Right kidney (tissue), 1 donor: Measurements from ENCODE around the gene CAMTA1.

Experiments
- DNase-seq: peaks from one replicate; pipeline ENCODE4 v3.0.0-alpha.2; 2016

CAMTA1 gene

DNA sequence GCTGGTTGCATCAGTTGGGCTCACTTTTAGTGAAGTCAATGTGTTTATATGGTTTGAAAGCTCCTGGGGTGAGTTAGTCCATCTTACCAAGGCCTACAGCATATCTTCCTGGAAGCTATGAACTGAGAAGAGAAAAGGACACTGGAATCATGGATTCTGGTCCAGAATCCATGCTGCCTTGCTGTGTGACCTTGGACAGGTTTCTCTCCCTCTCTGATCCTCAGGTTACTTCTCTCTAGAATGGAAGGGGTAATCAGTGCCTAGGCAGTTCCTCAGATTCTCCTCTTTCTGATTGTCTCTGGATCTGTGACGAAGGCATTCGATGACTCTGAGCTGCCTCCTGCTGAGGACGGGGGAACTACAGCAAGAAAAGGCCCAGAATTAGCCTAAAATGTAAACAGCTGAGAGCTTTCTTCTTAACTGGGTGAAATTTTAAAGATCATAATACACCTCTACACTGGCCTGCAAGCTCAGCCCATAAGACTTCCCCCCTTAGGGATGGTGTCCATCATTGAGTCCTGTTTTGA, 560.9 kb downstream of the CAMTA1 start:
- DNase-seq, result no peak

DNA sequence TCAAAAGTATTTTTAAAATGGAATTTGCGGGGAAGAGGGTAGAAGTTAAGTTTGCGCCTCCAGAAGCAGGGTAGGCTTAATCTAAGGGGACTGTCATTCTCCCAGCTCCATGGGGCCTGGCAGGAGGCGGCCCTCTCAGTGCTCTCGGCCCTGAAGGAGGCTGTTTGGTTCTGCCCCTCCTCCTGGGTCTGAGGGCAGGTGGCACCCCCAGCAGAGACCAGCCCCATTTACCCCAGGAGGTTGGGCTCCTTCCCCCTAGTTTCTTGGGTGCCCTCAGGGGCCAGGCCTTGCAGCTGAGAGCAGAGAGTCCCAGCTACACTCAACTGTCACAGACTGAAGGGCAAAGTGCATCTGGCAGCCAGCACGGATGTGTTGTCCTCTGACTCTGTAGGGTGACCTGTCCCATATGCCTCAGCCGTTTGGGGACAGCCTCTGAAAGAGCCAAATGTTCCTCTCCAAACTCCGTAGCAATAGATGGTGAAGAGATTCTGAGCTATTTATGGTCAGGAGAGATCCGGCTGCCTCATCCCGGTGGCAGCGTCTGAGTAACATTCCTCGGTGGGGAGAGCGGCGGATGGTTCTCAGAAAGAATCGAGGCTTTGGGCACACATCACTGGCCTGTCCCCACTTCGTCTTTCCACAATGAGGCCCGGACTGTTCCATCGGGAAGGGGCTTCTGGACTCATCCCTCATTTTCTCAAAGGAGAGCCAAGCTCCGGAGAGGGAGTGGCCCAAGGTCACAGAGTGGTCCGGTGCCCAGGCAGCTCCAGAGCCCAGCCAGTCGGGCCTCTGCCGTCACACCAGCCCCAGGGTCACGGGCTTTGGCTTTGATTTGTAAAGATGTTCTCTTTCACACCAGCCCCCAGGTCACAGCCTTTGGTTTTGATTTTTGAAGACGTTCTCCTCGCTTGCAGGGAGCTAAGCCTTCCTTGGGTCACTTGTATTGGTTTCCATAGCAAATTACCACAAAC, 561.6 kb downstream of the CAMTA1 start:
- DNase-seq, result no peak

DNA sequence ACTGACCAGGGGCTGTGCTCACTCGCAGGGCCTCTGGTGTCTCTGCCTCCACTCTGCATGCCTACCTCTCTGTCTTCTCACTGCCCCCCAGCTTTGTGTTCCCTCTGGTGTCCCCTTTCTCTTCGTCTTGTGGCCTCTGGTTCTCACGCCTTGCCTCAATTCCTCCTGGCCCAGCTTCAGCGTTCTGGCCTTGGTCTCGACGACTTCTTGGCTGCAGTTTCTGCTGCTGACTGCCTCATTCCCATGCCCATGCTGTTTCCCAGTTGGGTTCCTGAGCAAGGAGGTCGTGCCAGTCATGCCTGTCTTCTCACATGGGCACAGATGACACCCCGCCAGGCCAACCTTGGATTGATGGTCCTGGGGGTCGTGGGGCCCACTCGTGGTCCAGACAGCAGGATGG, 562.8 kb downstream of the CAMTA1 start:
- DNase-seq, result no peak

DNA sequence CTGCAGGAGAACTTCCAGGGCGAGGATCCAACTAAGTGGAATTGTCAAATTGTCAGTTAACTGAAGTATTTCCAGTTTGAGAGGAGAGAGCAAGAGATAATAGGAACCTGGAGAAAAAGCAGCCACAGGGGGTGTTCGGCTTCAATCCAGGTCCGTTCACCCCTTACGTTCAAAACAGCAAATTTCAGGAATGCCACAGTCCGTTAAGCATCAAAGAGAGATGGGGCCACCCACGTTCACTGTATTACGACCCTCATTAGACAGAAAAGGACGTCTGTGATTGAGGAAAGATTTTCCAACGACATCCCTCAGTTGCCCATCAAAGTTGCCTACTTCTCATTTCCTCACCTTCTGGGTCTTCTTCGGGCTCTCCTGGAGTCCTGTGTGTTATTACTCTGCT, 563.3 kb downstream of the CAMTA1 start:
- DNase-seq, result no peak

GRCh38 chr1:7350804-7351203, 565.5 kb downstream of the CAMTA1 start:
- DNase-seq, result no peak

GRCh38 chr1:7351649-7352048, 566.4 kb downstream of the CAMTA1 start:
- no peak for DNase-seq

DNA sequence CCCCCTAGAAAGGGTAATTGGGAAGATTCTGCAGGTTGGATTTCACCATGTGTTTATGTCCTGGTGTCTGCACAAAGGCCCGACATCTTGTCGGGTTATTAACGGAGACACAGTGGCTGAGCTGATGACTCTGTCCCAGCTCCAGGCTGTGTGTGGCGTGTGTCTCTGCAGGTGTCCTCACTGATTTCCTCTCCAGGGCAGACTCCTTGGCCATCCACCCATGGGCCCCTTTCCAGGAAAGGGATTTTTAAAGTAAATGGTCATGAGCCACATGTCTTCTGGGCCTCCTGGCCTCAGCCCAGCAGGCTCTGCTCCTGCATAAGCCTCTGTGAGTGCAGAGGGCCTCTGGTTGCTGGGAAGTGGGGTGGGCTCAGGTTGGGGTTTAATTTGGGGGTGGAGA, 567.1 kb downstream of the CAMTA1 start:
- no peak for DNase-seq

- DNase-seq, result no peak
Observed at GRCh38 chr1:7352974-7353373, 567.7 kb downstream of the CAMTA1 start.

DNA sequence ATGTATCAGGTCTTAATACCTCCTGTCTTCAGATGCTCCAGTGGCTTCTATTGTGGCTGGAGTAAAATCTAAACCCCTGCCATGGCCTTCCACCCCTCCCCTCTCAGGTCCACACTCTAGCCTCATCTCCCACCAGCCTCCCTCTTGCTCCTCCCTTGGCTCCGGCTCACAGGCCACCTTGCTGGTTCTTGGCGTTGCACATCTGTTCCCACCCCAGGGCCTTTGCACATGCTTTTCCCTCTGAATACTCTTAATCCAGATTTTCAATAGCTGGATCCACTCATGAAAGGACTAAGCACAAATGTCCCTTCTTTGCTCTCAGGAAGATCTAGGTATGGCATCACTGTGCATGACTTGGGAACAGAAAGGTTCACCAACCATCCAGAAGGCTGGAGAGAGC, 570.4 kb downstream of the CAMTA1 start:
- no peak for DNase-seq

DNA sequence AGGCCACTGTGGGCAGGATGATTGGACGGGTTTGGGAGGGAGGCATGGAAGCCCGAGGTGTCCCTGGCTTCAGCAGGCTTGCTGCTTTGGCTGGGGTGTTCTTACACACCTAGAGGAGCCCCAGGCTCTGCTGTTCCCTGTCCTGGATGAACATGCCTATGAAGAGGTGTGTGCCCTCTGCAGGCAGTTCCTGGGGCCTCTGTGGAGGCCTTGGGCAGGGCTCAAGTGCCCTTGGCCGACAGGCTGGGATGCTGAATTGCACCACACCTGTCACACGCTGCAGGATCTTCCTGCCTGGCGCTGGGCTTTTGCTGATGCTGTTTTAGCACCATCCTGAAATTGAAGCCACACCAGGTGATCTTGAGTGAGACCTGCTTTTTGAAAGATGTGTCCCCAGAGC, 570.8 kb downstream of the CAMTA1 start:
- DNase-seq, result no peak

- DNase-seq, result no peak
Observed at GRCh38 chr1:7358425-7358824, 573.2 kb downstream of the CAMTA1 start.

DNA sequence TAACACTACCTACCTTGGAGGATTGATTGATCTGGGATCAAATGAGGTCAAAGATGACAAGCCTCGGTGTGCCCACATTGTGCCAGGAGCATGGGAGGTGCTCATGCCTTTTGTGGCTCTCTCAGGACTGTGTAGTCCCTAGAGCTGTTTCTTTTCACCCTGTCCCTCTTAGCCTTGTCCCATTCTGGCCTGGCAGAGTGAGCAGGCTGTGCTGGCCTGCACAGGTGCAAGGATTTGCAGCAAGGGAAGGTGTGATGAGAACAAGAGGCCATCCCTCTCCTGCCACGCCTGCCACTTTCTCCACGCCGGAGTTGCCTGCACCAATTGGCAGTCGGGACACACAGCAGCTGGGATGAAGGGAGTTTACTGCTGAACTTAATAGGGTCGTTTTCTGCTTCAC, 575.3 kb downstream of the CAMTA1 start:
- no peak for DNase-seq

- DNase-seq, result no peak
Observed at GRCh38 chr1:7362947-7363346, 577.7 kb downstream of the CAMTA1 start.

DNA sequence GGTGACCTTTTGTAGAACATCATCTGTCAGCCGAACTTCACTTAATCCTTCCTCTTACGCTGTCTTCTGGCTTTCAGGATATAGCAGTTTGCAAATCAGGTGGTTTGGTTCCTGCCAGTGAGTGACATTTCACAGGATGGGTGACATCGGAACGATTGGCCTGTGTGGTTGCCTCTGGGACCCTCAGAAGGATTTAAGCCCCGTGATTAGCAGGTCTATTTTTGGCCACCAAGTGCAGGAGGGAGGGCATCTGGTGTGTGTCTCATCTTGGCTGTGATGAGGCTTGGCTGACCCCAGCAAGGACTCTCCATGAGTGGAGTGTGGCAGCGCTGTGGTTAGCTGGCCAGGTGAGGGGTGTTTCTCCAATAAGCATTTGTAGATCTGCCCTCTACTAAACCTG, 578.2 kb downstream of the CAMTA1 start:
- no peak for DNase-seq

GRCh38 chr1:7365706-7366105, 580.5 kb downstream of the CAMTA1 start:
- DNase-seq, result no peak

DNA sequence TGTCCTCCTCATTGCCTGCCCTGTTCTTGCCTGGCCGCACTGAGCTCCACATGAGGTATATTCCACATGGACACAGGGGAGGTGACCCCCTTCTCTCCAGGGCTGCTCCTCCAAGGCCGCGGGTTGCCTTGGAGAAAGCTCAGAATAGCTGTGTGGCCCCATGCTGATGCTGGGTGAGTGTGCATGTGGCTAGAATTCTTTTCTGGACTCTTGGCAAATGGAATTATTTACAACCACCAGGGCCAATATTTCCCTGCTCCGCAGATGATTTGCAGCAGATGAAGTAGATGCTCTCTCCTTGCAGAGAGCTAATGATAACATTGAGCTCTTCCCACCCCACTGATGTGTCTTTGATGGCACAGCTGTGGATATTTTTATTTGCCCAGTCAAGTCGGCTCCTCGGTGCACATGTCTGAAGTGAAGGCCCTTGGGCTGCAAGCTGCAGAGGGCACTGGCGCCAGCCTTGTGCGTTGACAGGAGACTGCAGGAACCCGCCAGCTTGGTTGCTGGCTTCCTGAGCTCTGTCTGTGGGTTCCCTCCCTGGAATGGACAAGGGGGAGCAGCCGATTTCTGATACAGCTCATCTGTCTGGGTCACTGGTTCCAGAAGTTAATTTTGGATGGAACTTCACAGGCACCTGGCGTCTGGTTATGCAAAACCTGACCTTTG, 581.2 kb downstream of the CAMTA1 start:
- DNase-seq, result no peak

DNA sequence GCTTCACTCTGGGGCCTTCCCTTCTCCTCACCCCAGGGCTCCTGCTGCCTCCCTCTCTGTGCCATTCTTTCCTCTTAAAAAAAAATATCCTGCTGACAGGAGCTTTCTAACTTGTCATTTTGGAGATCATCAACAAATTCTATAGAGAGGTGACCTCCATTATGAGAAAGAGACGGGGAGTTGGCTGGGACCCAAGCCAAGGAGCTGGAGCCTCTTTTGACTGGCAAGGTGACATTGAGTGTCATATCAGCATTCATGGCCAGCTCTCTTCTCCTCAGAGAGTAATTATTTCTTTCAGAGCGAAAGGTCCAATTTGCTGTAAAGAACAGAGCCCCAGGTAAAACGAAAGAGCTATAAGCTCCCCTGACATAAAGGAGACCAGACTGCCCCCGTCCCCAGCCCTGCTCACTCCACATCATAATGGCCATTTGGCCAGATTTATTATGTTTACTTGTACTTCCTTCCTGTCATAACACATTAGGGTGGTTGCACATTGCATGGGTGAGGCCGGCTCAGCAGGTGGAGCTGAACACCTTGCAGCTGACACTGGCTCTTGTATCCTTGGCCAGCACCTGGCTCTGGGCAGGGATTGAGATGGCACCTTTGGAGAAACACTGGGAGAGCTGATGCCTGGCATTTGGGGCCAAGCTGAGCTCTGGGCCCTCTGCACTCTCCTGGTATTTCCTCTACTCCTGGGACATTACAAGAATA, 581.9 kb downstream of the CAMTA1 start:
- DNase-seq, result no peak

- no peak for DNase-seq
Observed at GRCh38 chr1:7369866-7370265, 584.6 kb downstream of the CAMTA1 start.

GRCh38 chr1:7371926-7372325, 586.7 kb downstream of the CAMTA1 start:
- no peak for DNase-seq

- DNase-seq, result no peak
Observed at GRCh38 chr1:7372477-7373120, 587.3 kb downstream of the CAMTA1 start.

GRCh38 chr1:7373251-7373650, 588.0 kb downstream of the CAMTA1 start:
- DNase-seq, result no peak

DNA sequence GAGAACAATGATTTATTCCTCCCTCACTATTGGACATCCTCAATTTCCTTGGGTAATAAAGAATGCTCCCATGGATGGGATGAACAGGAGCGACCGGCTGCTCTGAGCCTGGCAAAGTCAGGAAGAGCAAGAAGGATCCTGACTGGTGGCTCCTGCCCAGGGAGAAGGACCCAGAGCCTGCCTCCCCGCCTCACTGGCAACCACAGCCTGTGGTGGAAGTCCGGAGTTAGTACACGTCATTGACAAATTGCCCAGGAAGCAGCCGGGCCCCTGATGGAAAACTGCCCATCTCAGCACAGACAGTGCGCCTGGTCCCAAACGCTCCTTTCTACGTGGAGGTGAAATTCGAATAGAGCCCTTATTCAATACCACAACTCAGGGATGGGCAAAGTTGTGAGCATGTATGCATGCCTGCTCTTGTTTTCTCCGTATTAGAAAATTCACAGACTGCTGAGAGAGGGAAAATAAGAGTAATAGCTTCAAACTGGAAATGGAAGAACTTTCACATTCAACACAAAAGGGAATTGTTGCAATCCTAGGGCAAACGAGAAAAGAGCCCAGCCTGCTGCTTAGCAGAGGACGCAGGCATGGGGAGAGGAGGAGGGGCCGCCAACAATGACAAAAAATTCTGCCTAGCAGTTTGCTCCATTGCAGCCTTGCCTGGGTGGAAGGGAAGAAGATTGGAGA, 588.8 kb downstream of the CAMTA1 start:
- no peak for DNase-seq
